IPS-NIHi7 (cell line): Measurements from ENCODE around the gene GATD1.
A peak's percentile ranks its signal among the peaks of the same experiment; 100 is the strongest.

Source experiments
- DNase-seq: peaks from one replicate; pipeline ENCODE4 v3.0.0; 2012; ENCODE audit warnings: mixed read lengths; ENCODE audit errors: extremely low spot score

GATD1 gene

GRCh38 chr11:779955-780532 lies 2.8 kb upstream of the GATD1 start:
- no peak for DNase-seq

GRCh38 chr11:778976-779954 lies 2.0 kb upstream of the GATD1 start:
- no peak for DNase-seq

- DNase-seq: peak; percentile 91
Observed at GRCh38 chr11:776561-777287, 563 bp downstream of the GATD1 start.

GRCh38 chr11:776263-776560 lies 1.1 kb downstream of the GATD1 start:
- DNase-seq: no peak

GRCh38 chr11:774873-775592 lies 2.3 kb downstream of the GATD1 start:
- no peak for DNase-seq

- no peak for DNase-seq
Observed at GRCh38 chr11:773830-774229, 3.5 kb downstream of the GATD1 start.

GRCh38 chr11:773425-773824 lies 3.9 kb downstream of the GATD1 start:
- DNase-seq: no peak

GRCh38 chr11:772429-773390 lies 4.6 kb downstream of the GATD1 start:
- DNase-seq: no peak

- no peak for DNase-seq
Observed at GRCh38 chr11:771617-772204, 5.6 kb downstream of the GATD1 start.

GRCh38 chr11:770642-771616 lies 6.4 kb downstream of the GATD1 start:
- DNase-seq: no peak

- DNase-seq: no peak
Observed at GRCh38 chr11:769887-770641, 7.2 kb downstream of the GATD1 start.

GRCh38 chr11:767238-767637 lies 10.0 kb downstream of the GATD1 start:
- DNase-seq: no peak

GRCh38 chr11:766936-767210 lies 10.4 kb downstream of the GATD1 start:
- no peak for DNase-seq

GRCh38 chr11:766106-766935 lies 11.0 kb downstream of the GATD1 start:
- DNase-seq: no peak

- DNase-seq: no peak
Observed at GRCh38 chr11:765802-766091, 11.5 kb downstream of the GATD1 start.

GRCh38 chr11:765025-765801 lies 12.1 kb downstream of the GATD1 start:
- peak; percentile 75 for DNase-seq

- DNase-seq: no peak
Observed at GRCh38 chr11:764322-765024, 12.8 kb downstream of the GATD1 start.
